ENCODE measurements around the gene CHRNA1.

The CHRNA1 gene

GRCh38 chr2:174760845-174761473, 3.3 kb downstream of the CHRNA1 start:
- H3K27me3 ChIP-seq (ENCODE audit: control insufficient read depth, low read length) = peaks cover 9% of the 10 kb centered on the region
- H3K9me2 ChIP-seq (replicated peaks; ENCODE audit: control insufficient read depth, low read length) = no peaks in the 10 kb centered on the region
- no peaks in the 10 kb centered on the region for H3K9me3 ChIP-seq (ENCODE audit: control insufficient read depth, insufficient read depth, low read length)
- no peaks in the 10 kb centered on the region for H3K36me3 ChIP-seq (ENCODE audit: control insufficient read depth, low read length)
- H3K4me3 ChIP-seq (ENCODE audit: low read length) = no peak overlapping the region
- no peak overlapping the region for H3K4me2 ChIP-seq (ENCODE audit: low read length)
- no peak overlapping the region for H3K27ac ChIP-seq (ENCODE audit: low read depth, low read length)
- H3F3A ChIP-seq (ENCODE audit: control insufficient read depth, insufficient read depth) = no peaks in the 10 kb centered on the region
- no peaks in the 10 kb centered on the region for H3K4me1 ChIP-seq (ENCODE audit: control insufficient read depth, low read length)
- no peaks in the 10 kb centered on the region for H3K79me2 ChIP-seq (ENCODE audit: control insufficient read depth, low read length)
- no peaks in the 10 kb centered on the region for H4K20me1 ChIP-seq (ENCODE audit: control insufficient read depth, insufficient read depth, low read depth, low read length)
- TF ChIP-seq CTCF (IDR thresholded peaks at IDR 0.05; ENCODE audit: low read depth, low read length, poor library complexity, severe bottlenecking) (no peak), EZH2phosphoT487 (IDR thresholded peaks at IDR 0.05; ENCODE audit: borderline replicate concordance, low read length) (no peak)

GRCh38 chr2:174759381-174760065, 4.7 kb downstream of the CHRNA1 start:
- TF ChIP-seq EZH2phosphoT487 (IDR thresholded peaks at IDR 0.05; ENCODE audit: borderline replicate concordance, low read length) (no peak), CTCF (IDR thresholded peaks at IDR 0.05; ENCODE audit: low read depth, low read length, poor library complexity, severe bottlenecking) (no peak)
- H3K4me2 ChIP-seq (ENCODE audit: low read length) = no peak overlapping the region

GRCh38 chr2:174756743-174757142, 7.5 kb downstream of the CHRNA1 start:
- Histone ChIP-seq H3K4me1 (ENCODE audit: control insufficient read depth, low read length) (peaks cover 21% of the 10 kb centered on the region), H4K20me1 (ENCODE audit: control insufficient read depth, insufficient read depth, low read depth, low read length) (no peaks in the 10 kb centered on the region)
- TF ChIP-seq EZH2phosphoT487 (IDR thresholded peaks at IDR 0.05; ENCODE audit: borderline replicate concordance, low read length) (no peak), CTCF (IDR thresholded peaks at IDR 0.05; ENCODE audit: low read depth, low read length, poor library complexity, severe bottlenecking) (no peak)

More at GRCh38 chr2:174759381-174760065, 4.7 kb downstream of the CHRNA1 start:
- Histone ChIP-seq H3K27ac (ENCODE audit: low read depth, low read length) (no peak overlapping the region), H3K79me2 (ENCODE audit: control insufficient read depth, low read length) (no peaks in the 10 kb centered on the region), H4K20me1 (ENCODE audit: control insufficient read depth, insufficient read depth, low read depth, low read length) (no peaks in the 10 kb centered on the region), H3K36me3 (ENCODE audit: control insufficient read depth, low read length) (no peaks in the 10 kb centered on the region), H3F3A (ENCODE audit: control insufficient read depth, insufficient read depth) (no peaks in the 10 kb centered on the region), H3K9me2 (replicated peaks; ENCODE audit: control insufficient read depth, low read length) (no peaks in the 10 kb centered on the region), H3K4me3 (ENCODE audit: low read length) (no peak overlapping the region), H3K27me3 (ENCODE audit: control insufficient read depth, low read length) (peaks cover 3% of the 10 kb centered on the region; the same call in 1 of the 2 replicates), H3K4me1 (ENCODE audit: control insufficient read depth, low read length) (no peaks in the 10 kb centered on the region; the same call in 1 of the 2 replicates), H3K9me3 (ENCODE audit: control insufficient read depth, insufficient read depth, low read length) (no peaks in the 10 kb centered on the region)

More at GRCh38 chr2:174756743-174757142, 7.5 kb downstream of the CHRNA1 start:
- Histone ChIP-seq H3K9me2 (replicated peaks; ENCODE audit: control insufficient read depth, low read length) (no peaks in the 10 kb centered on the region), H3K27ac (ENCODE audit: low read depth, low read length) (no peak overlapping the region), H3K9me3 (ENCODE audit: control insufficient read depth, insufficient read depth, low read length) (no peaks in the 10 kb centered on the region), H3K36me3 (ENCODE audit: control insufficient read depth, low read length) (no peaks in the 10 kb centered on the region), H3K4me2 (ENCODE audit: low read length) (no peak overlapping the region), H3K27me3 (ENCODE audit: control insufficient read depth, low read length) (peaks cover 3% of the 10 kb centered on the region; the same call in 1 of the 2 replicates), H3K4me3 (ENCODE audit: low read length) (no peak overlapping the region), H3F3A (ENCODE audit: control insufficient read depth, insufficient read depth) (no peaks in the 10 kb centered on the region), H3K79me2 (ENCODE audit: control insufficient read depth, low read length) (no peaks in the 10 kb centered on the region)

Data from DOHH2 (cell line).